WTC11 (cell line): ENCODE data around the gene CHRNA5. TPM values are rescaled to one million over a fixed set of nuclear protein-coding genes. Genes with fewer than 3 reads are reported as not detected.

ENCODE experiments used
- ATAC-seq: fragments of 200-7000 bp; cut with Tn5 transposase; 2 replicates; pipeline ENCODE4 v1.10.0; 2021; ENCODE audit warnings: mild to moderate bottlenecking, moderate library complexity
- CTCF ChIA-PET: fragments of 300-600 bp; sonication (Branson Sonifier 250); formaldehyde crosslinking; loops from one replicate; lab custom pipeline; 2021; ENCODE audit warnings: antibody characterized with exemption; lab: Charles Lee
- POLR2A ChIA-PET: fragments of 350-600 bp; sonication (Branson Sonifier 250); formaldehyde crosslinking; loops from one replicate; lab custom pipeline; 2021; ENCODE audit warnings: antibody characterized with exemption; lab: Charles Lee
- DNase-seq: peaks from one replicate; pipeline ENCODE4 v3.0.0; 2021; ENCODE audit warnings: low spot score
- H3K27ac Mint-ChIP-seq: 2 replicates; pipeline ENCODE4 v1.8.0; 2021; ENCODE audit warnings: mixed read lengths
- H3K27me3 Mint-ChIP-seq: 2 replicates; pipeline ENCODE4 v1.8.0; 2021; ENCODE audit warnings: low read depth, mild to moderate bottlenecking, moderate library complexity, mixed read lengths
- H3K36me3 Mint-ChIP-seq: 2 replicates; pipeline ENCODE4 v1.8.0; 2021; ENCODE audit warnings: mixed read lengths
- H3K4me1 Mint-ChIP-seq: 2 replicates; pipeline ENCODE4 v1.8.0; 2022; ENCODE audit warnings: mixed read lengths
- H3K4me3 Mint-ChIP-seq: 2 replicates; pipeline ENCODE4 v1.8.0; 2021; ENCODE audit warnings: mild to moderate bottlenecking, moderate library complexity, mixed read lengths
- H3K9me3 Mint-ChIP-seq: 2 replicates; pipeline ENCODE4 v1.8.0; 2021; ENCODE audit warnings: mixed read lengths
- CTCF ChIP-seq: fragments of 200-600 bp; IDR thresholded peaks from 2 replicates; pipeline ENCODE4 v1.8.0; 2022; ENCODE audit warnings: antibody characterized with exemption
- E2F1 ChIP-seq: sonication (generic); formaldehyde crosslinking; IDR thresholded peaks from 2 replicates; pipeline ENCODE4 v1.8.0; 2022; ENCODE audit warnings: mild to moderate bottlenecking, missing genetic modification reagents
- MLX ChIP-seq: sonication (generic); formaldehyde crosslinking; IDR thresholded peaks from 2 replicates; pipeline ENCODE4 v1.8.1; 2023; ENCODE audit warnings: mild to moderate bottlenecking, missing genetic modification reagents, moderate library complexity
- TP53 ChIP-seq: sonication (generic); formaldehyde crosslinking; IDR thresholded peaks from 2 replicates; pipeline ENCODE4 v1.8.1; 2023; ENCODE audit warnings: mild to moderate bottlenecking, missing genetic modification reagents
- ZNF317 ChIP-seq: sonication (generic); formaldehyde crosslinking; IDR thresholded peaks from 2 replicates; pipeline ENCODE4 v1.8.1; 2023; ENCODE audit warnings: low read depth, mild to moderate bottlenecking, moderate library complexity, missing genetic modification reagents, borderline replicate concordance
- ZNF423 ChIP-seq: fragments of 250-450 bp; sonication (Bioruptor Pico); IDR thresholded peaks from 2 replicates; pipeline ENCODE4 v2.1.2; 2022; ENCODE audit warnings: mild to moderate bottlenecking, moderate library complexity
- total RNA-seq: library from RNA; stranded (reverse); gene quantifications from 3 replicates; pipeline ENCODE4 v1.2.3, GENCODE V29; 2021
- TF ChIP-seq, protein P1 (sequence below): fragments of 250-450 bp; sonication (Bioruptor Pico); IDR thresholded peaks from 2 replicates; pipeline ENCODE4 v1.9.0; 2021; ENCODE audit warnings: mild to moderate bottlenecking, borderline replicate concordance
- TF ChIP-seq, protein P2 (sequence below): fragments of 250-450 bp; sonication (Bioruptor Pico); IDR thresholded peaks from 2 replicates; pipeline ENCODE4 v1.9.0; 2021; ENCODE audit warnings: mild to moderate bottlenecking
- TF ChIP-seq, protein P3 (sequence below): sonication (generic); formaldehyde crosslinking; IDR thresholded peaks from 2 replicates; pipeline ENCODE4 v1.8.1; 2023; ENCODE audit warnings: mild to moderate bottlenecking, moderate library complexity, missing genetic modification reagents

CHRNA5 gene
- total RNA-seq, 1 experiment from 2014 or later: 21.0 TPM

- TF ChIP-seq ZNF423 (no peak), E2F1 (CRISPR knock-in tag) (no peak)
- TF ChIP-seq, protein P1, sequence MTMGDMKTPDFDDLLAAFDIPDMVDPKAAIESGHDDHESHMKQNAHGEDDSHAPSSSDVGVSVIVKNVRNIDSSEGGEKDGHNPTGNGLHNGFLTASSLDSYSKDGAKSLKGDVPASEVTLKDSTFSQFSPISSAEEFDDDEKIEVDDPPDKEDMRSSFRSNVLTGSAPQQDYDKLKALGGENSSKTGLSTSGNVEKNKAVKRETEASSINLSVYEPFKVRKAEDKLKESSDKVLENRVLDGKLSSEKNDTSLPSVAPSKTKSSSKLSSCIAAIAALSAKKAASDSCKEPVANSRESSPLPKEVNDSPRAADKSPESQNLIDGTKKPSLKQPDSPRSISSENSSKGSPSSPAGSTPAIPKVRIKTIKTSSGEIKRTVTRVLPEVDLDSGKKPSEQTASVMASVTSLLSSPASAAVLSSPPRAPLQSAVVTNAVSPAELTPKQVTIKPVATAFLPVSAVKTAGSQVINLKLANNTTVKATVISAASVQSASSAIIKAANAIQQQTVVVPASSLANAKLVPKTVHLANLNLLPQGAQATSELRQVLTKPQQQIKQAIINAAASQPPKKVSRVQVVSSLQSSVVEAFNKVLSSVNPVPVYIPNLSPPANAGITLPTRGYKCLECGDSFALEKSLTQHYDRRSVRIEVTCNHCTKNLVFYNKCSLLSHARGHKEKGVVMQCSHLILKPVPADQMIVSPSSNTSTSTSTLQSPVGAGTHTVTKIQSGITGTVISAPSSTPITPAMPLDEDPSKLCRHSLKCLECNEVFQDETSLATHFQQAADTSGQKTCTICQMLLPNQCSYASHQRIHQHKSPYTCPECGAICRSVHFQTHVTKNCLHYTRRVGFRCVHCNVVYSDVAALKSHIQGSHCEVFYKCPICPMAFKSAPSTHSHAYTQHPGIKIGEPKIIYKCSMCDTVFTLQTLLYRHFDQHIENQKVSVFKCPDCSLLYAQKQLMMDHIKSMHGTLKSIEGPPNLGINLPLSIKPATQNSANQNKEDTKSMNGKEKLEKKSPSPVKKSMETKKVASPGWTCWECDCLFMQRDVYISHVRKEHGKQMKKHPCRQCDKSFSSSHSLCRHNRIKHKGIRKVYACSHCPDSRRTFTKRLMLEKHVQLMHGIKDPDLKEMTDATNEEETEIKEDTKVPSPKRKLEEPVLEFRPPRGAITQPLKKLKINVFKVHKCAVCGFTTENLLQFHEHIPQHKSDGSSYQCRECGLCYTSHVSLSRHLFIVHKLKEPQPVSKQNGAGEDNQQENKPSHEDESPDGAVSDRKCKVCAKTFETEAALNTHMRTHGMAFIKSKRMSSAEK (CRISPR knock-in tag): no peak
- Mint-ChIP-seq H3K36me3 (no peaks in the 10 kb centered on the region), H3K4me3 (no peak overlapping the region), H3K9me3 (no peaks in the 10 kb centered on the region), H3K27me3 (peaks cover 39% of the 10 kb centered on the region), H3K4me1 (peaks cover 23% of the 10 kb centered on the region), H3K27ac (no peak overlapping the region; the same call in 1 of the 2 replicates)
- DNase-seq (no peak), ATAC-seq (no peak)
- POLR2A ChIA-PET: no interaction called here
- CTCF ChIA-PET: interaction anchor here (5.0 kb wide), 1 partner anchor 19 kb away, joined by 75 read pairs; no protein-coding TSS in a partner anchor
Measured at GRCh38 chr15:78617516-78617915, 52.2 kb downstream of the CHRNA5 start.

- Mint-ChIP-seq H3K4me3 (no peak overlapping the region), H3K4me1 (peaks cover 23% of the 10 kb centered on the region), H3K9me3 (no peaks in the 10 kb centered on the region), H3K27me3 (peaks cover 44% of the 10 kb centered on the region)
- no peak for ATAC-seq
- CTCF ChIA-PET: interaction anchor here (1.5 to 5.0 kb wide), 3 partner anchors 19 to 122 kb away, joined by 3 to 75 read pairs (median 51); no protein-coding TSS in a partner anchor
- no peak for TF ChIP-seq TP53 (CRISPR knock-in tag)
- no peak for TF ChIP-seq MLX (CRISPR knock-in tag)
- TF ChIP-seq, protein P2, sequence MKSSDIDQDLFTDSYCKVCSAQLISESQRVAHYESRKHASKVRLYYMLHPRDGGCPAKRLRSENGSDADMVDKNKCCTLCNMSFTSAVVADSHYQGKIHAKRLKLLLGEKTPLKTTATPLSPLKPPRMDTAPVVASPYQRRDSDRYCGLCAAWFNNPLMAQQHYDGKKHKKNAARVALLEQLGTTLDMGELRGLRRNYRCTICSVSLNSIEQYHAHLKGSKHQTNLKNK (CRISPR knock-in tag): no peak
- TF ChIP-seq, all 79 proteins: peak for 0
- H3K27ac Mint-ChIP-seq: no peak overlapping the region; the same call in 1 of the 2 replicates
- no peak for DNase-seq
- POLR2A ChIA-PET: no interaction called here
- H3K36me3 Mint-ChIP-seq: no peaks in the 10 kb centered on the region
Measured at GRCh38 chr15:78618064-78618463, 52.7 kb downstream of the CHRNA5 start.

- TF ChIP-seq CTCF (peak; percentile 66), ZNF317 (no peak)
- TF ChIP-seq, protein P3, sequence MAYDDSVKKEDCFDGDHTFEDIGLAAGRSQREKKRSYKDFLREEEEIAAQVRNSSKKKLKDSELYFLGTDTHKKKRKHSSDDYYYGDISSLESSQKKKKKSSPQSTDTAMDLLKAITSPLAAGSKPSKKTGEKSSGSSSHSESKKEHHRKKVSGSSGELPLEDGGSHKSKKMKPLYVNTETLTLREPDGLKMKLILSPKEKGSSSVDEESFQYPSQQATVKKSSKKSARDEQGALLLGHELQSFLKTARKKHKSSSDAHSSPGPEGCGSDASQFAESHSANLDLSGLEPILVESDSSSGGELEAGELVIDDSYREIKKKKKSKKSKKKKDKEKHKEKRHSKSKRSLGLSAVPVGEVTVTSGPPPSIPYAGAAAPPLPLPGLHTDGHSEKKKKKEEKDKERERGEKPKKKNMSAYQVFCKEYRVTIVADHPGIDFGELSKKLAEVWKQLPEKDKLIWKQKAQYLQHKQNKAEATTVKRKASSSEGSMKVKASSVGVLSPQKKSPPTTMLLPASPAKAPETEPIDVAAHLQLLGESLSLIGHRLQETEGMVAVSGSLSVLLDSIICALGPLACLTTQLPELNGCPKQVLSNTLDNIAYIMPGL: no peak
- TF ChIP-seq, protein P2 (CRISPR knock-in tag): no peak
- ChIA-PET POLR2A (no interaction called here), CTCF (interaction anchor here (0.7 to 5.0 kb wide), 7 partner anchors 18 to 212 kb away, joined by 3 to 75 read pairs (median 18); partner anchors contain the start of gene CHRNA5)
- Mint-ChIP-seq H3K9me3 (no peaks in the 10 kb centered on the region), H3K27me3 (peaks cover 48% of the 10 kb centered on the region), H3K36me3 (no peaks in the 10 kb centered on the region), H3K4me3 (peak overlapping the region; percentile 33), H3K4me1 (peaks cover 23% of the 10 kb centered on the region), H3K27ac (no peak overlapping the region)
- ATAC-seq (peak; percentile 24), DNase-seq (peak; percentile 94)
Measured at GRCh38 chr15:78618490-78618934, 53.2 kb downstream of the CHRNA5 start.
